HG03354 (cell line): ENCODE results near the gene CUBN.
"Not testable (repeated sequence)": the region's sequence is repeated elsewhere in the genome, so short reads cannot be mapped to it uniquely, and the experiment has no call there.

Source experiments
- ATAC-seq: cut with Tn5 transposase; IDR thresholded peaks from one replicate; pipeline ENCODE4 v1.9.1; 2021; ENCODE audit warnings: mild to moderate bottlenecking; ENCODE audit not compliant: unreplicated experiment, poor library complexity, severe bottlenecking

The CUBN gene

DNA sequence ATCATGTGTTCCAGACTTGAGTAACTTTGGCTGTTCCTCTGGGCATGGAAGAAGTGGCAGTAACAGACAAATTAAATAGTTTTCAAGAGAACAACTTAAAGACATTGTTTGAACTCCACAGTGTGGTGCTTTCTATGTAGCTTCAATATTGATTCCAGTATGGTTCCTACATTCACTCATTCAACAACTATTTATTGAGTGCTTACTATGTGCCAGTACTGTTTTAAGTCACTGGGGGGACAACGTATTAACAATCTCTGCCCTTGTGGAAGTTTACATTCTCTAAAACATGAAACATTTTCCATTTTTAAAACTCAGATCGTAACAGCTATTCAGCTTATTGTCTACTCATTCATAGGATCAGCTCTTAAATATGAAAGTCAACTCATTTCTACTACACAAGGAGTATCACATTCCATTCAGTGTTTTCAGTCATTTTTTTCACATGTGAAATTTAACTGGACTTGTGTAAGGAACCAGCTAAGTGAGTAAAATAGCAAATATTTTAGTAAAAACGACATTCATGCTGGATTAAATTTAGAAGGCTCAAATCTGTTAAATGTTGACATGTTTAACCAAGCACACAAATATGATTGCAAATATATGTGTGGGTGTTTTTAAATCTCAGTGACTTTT is 13.6 kb upstream of the CUBN start:
- no peak for ATAC-seq

DNA sequence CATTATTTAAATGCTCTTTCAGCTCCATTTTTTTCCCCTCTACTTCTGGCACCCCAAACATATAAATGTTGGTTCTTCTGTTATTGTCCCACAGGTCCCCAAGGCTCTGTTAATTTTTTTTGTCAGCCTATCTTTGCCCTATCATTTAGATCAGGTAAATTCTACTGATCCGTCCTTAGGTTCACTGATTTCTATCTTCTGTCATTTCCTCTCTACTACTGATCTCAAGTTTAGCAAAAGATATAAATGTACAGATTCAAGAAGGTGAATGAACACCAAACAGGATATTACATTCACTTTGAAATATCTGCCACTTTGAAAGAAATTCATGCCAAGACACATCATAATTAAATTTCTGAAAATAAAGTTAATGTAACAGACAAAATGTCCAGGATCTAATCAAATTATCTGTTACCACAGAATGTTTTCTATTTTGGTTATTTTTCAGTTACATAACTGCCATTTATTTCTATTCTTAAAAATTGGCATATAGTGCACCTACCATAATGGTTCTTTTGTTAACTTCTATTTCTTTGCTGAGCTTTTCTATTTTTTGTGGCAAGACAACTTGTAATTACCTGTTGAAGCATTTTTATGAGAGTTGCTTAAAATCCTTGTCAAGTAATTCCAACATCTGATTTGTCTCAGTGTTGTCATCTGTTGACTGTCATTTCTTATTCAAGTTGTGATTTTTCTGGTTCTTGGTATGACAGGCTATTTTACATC is 12.1 kb upstream of the CUBN start:
- ATAC-seq = no peak

DNA sequence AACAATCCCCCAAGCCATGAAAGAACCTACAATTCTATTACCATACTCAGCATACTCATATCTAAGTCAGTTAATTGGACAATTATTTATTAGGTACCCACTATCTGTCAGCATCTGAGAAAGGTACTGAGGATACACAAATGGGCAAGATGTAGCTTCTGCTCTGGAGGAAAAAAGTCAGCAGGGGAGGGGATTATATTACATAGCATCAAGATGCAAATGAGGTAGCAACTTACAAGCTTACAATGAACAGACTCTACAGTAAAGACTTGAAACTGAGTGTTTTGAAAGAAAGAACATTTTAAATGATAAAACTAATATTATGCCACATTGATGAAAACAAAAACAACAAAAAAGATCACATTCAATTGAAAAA is 10.8 kb upstream of the CUBN start:
- no peak for ATAC-seq

DNA sequence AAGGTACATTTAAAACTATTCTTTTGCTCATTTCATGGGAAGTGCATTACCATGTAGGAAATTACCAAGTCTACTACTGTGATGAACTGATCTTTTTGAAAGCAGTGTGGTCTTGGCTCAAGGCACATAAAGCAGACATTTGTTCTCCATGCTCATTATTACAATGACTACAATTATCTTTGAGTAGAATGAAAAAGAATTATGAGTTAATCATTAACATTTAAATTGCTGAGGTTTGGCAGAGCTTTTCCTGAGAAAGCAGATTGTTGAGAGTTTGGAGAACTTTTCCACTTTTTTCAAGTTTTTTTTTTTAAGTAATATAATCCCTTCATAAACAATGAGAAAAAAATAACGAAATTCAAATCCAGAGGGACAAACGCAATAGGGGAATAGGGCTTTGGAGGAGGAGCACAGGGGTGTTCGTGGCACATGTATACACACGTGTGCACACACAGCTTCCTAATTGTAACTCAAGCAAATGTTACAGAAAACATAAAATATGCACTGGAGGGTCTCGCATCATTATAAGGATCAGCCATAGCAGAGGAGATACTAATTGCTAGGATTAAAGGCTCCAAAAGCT is 8.9 kb upstream of the CUBN start:
- no peak for ATAC-seq

DNA sequence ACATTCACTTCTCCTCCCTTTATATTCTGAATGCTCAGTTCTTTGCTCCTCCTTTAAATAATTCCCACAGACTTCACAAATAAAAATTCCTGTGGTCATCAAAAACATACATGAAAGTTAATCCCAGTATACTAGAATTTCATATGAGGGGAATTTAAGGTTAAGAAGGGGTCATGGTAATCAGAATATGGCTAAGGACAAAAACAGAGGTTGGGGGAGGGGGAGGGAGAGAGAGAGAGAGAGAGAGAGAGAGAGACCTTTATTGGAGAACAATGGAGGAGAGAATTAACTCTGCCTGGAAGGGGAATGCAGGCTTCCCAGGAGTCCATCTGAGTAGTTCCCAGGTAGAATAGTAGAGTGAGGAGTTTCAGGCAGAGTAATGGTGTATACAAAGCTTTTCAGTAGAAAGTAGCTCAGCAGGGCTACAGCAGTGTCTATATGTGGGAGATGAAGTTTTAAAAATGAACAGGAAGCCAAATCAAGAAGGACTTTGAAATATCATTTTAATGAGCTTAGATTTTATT is 5.2 kb upstream of the CUBN start:
- ATAC-seq = no peak

DNA sequence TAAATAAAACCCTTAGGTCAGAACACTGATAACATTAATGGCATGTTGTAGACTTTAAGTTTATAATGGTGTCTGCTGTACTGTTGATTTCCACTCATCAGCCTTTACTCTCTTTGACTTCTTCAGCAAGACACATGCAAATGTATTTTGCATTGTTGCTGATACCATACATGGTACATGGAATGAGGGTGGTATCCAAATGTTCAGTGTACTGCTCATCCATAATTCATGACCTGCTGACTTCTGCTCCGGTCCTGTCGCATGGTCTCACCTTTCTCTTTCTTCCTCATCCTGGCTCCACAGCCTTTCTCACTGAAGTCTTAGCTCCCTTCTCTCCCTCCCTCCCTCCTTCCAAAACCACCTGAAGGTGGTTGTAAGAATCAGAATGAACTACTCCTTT is 4.7 kb upstream of the CUBN start:
- no peak for ATAC-seq

DNA sequence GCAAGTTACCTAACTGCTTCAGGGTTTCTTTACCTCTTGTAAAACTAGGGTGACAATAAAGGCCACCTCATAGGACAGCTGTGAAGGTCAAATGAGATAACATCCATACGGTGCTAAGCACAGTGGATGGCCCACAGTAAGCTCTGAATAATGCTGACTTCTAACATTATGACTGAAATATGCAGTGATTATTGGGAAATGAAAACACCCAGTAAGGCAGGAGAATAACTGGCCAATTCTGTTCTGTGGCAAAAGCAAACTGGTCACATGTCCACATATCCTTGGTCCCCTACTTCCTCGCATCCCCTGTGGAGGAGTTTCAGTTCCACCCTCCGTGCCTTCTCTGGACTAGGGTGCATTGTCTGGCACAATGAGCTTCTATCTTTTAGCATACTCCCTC is 1.4 kb downstream of the CUBN start:
- ATAC-seq = no peak

DNA sequence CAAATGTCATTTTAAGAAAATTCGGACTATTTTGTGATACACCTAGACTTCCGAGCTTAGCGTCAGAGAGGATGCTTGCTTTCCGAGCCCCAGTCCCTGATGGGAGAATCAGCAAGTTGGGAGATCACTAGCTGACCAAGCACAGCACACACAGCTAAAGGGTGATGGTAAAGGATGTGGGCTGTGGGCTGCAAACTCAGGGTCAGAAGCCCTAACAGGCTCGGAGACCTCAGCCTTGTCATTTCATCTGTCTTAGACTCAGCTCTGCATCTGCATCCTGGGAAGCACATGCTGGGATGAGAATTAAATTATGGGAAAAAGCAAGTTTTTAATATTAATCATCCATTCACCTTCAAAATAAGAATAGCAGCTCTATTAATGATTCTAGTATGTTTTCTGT is 3.3 kb downstream of the CUBN start:
- ATAC-seq = no peak

DNA sequence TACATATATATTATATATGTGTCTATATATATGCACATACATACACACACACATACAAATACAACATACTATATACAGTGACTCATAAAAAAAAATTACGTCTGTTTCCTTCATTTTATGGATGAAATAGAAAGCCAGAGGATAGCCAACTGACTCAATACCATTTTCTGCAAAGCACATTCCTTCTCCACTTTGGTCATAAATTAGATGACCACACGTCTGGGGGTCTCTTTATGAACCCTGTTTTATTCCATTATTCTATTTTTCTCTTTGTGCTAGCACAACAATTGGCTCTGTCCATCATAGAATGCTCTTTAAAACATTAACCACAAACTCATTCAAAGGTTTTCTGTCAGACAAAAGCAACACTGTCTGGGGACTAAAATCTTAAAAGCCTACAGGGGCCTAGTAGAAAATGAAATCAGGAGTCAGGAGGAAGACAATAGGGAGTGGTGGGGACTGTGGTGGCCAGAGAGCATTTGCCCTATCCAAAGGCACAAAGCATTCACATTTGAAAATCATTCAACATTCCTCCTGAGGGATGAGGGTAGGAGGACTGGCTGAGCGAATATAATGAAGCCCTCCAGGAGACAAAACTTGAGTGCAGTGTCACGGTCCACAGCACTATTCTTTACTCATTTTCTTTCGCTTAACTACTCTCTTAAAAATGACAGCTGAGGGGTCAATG is 4.3 kb downstream of the CUBN start:
- no peak for ATAC-seq

DNA sequence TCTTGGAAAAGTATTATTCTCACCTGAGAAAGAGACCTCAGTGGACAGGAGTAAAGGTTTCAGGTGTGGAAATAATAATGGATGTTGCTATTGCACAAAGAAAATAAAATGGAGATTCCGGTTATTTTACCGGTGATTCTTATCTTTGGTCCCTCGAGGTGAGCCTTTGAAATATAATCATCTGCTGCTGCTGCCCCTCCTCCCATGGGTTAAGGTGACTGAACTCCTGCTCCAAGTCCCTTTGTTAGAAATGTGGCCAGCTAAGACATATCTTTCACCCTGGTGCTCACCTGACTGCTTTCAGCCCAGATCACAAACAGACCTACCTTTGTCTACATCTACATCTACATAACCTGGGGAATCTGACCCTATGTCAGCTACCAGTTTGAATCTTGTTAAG is 5.7 kb downstream of the CUBN start:
- ATAC-seq = no peak

DNA sequence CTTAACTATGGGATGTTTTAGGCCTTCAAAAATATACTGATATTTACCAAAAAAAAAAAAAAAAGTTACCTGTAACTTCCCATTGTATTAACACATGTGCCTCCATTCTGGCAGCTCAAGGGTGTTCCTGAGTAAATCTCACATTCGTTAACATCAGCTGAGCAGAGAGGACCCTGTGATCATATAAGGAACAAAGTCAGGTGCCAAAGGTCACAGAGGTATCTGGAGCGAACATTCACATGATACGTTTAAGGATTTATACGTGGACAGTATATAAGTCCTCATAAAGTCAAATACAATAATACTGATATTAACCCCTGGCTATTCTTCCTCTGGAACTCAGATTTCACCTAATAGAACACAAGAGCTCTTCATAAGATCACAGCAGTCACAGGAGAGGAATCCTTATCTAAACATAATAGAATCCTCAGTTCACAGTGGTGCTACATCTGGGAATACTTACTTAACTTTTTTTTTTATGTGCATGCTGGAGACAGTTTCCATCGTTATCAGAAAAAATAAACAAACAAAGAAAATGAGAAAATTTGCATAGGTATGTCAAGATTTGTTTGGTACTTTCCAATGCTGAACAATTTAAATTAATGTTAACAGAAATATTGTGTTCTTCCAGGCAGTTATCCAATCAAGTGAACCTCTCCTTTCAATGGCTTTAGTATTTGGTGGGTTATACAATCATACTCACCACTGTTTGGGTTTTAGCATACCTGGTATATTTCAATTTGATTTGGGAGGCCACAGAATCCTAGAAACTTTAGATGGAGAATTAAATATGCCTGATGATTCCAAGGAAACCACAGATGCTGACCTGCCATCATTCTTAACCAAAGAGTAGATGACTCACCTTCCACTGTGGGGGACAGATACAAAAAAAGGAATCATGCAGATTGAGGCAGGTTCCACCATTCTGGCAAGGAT is 6.6 kb downstream of the CUBN start:
- ATAC-seq = no peak

DNA sequence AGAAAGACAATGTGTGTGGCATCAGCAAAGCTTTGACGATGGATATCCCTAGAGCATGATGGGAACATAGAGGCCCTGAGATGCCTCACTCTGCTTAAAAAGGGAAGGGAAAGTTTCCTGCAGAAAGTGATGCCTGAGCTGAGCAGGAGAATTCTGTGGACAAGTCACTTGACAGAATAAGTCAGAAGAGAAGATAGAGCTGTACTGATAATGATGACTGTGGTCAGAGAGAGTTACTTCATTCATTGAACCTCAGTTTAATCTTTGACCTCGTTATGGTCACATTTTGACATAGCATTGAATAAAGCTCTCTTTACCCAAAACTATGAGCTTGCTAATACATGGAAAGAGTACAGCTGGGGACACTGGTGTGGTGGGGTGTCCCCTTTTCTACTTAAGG is 7.6 kb downstream of the CUBN start:
- no peak for ATAC-seq

DNA sequence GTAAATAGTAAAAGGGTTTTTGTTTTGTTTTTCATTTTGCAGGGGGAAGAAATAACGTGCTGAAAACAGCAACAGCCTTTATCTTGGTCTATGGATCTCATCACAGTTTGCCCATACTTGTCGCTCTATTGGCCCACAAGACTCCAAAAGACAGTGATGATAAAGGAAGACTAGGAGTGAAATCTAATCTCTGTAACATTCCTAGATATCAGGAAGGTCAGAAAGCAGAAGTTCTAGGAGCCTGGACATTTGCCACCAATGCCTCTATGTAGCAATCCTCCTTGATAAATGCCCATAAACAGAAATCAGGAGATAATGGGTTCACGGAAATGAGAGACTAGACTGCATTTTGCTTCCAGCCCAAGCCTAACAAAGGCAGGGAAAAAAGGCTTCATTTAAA is 8.9 kb downstream of the CUBN start:
- no peak for ATAC-seq

DNA sequence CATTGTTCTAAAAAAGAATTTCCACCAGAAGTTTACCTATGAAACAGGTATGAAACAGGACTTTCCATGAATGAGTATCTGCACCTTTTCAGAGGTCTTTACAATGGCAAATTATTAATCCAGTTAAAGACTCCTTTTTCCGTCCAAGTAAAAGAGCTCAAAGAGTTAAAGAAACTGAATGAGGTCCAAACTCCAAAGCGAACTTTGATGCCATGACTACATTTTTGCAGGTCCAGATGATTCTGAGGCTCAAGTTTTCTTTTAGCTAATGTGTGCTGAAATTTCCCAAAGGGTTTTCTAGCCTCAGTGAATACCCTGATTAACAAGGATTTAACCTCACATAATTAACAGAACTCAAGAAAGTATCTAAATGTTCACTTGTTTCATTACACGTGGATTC is 9.8 kb downstream of the CUBN start:
- ATAC-seq = no peak

DNA sequence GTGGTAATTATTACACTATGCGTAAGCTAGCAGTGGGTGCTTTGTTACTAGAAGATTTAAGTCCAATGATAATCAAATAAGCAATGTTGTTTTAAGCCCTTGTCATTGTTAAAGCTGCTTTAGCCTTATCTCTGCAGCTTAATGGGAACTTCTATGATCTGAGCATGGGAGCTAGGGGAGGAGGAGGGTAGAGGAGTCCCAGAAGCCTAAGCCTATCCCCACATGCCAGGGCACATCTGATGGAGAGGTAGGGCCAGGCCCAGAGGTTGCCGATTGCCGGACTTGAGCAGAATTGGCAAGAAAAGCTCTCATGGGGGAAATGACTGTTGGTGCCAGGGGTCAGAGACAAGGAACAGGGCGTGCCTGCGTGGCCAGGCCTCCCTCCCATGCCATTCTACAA is 13.4 kb downstream of the CUBN start:
- ATAC-seq = no peak

DNA sequence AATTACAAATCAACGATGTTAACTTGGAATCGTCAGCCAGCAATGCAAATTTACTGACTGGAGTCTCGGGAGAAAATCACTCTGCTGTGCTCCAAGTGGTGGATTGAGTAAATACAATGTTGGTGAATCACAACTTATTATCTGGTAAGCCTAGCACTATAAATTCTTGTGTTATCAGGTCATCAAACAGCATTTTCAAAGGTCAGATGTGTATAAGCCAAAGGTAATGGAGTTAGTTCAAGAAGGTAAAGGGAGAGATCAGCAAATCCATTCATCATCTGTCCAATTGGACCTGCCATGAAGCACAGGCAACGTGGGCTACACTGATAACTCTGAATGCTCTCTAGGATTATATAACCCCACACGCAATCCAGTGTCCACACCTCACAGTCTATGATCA is 13.9 kb downstream of the CUBN start:
- ATAC-seq = no peak

DNA sequence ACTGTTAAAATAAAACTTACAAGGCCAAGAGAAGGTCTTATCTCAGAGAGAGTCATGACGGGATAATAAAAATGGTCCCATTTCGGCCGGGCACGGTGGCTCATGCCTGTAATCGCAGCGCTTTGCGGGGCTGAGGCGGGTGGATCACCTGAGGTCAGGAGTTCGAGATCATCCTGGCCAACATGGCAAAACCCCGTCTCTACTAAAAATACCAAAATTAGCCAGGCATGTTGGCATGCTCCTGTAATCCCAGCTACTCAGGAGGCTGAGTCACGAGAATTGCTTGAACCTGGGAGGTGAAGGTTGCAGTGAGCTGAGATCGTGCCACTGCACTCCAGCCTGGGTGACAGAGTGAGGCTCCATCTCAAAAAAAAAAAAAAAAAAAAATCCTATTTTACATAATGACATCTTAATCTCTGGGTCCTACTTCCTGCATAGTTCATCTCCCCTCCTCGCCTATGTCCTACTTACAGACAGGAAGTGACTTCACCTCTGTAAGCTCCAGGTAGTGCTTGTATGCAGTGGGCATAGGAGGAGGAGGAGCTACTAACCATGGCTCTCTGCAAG is 14.7 kb downstream of the CUBN start:
- ATAC-seq = not testable (repeated sequence)

DNA sequence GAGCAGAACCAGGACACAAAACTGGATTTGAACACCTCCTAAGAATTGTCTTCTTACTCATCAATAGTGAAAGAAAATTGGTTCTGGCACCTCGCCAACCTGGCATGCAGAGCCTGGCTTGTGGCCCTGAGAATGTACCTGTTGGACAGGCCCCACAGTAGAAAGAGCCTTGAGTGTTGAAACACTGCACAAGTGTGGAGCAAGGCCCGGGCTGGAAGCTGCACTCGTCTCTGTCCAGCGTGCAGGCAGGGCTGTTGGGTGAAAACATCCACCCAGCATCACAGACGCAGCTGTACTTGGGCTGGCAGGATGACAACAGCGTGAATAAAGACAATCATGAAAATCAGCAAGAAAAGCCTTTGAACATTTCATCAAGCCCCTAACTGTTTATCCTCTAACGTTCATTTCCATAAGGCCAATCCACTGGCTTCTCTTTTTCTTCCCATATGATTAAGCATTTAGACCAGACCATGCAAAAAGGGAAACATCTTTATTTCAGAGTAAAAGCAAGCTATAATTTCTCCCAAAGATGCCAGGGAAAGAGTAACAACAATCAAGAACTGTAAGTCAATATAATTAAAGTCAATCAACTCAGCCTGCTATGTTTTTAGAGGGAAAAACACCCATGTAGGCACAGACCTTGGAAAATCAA is 15.6 kb downstream of the CUBN start:
- no peak for ATAC-seq

DNA sequence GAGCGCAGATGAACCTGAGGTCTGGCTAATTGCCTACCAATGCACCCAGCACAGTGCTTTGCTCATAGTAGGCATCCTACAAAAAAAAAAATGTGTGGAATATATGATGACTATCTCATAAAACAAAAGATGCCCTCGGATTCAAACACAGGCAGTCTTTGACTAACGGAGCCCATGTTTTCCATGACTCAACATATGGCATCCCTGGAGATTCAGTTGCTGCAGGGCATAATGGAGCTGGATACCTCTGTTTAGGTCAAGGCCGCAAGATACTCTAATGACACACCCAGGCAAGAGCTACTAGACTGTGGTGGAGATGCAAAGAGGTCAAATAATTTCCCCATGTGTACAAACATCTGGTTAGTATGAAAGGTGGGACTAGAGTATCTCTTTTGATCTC is 16.3 kb downstream of the CUBN start:
- ATAC-seq = no peak
